ENCODE results near the gene LGALS14.
"Not testable (repeated sequence)": the region's sequence is repeated elsewhere in the genome, so short reads cannot be mapped to it uniquely, and the experiment has no call there.

LGALS14 gene

GRCh38 chr19:39696387-39696786 lies 7.9 kb upstream of the LGALS14 start:
- no peak for DNase-seq

- DNase-seq = no peak
These were observed 5.7 kb upstream of the LGALS14 start for GRCh38 chr19:39698535-39698934.

GRCh38 chr19:39701291-39701690 lies 3.0 kb upstream of the LGALS14 start:
- DNase-seq = no peak

GRCh38 chr19:39705578-39706188 lies 1.4 kb downstream of the LGALS14 start:
- peak; percentile 17 for DNase-seq

GRCh38 chr19:39708594-39708993 lies 4.3 kb downstream of the LGALS14 start:
- no peak for DNase-seq

GRCh38 chr19:39709026-39709872 lies 5.0 kb downstream of the LGALS14 start:
- no peak for DNase-seq

- DNase-seq = no peak
These were observed 6.1 kb downstream of the LGALS14 start for GRCh38 chr19:39710333-39710890.

- not testable (repeated sequence) for DNase-seq
These were observed 15.9 kb downstream of the LGALS14 start for GRCh38 chr19:39720144-39720543.

- DNase-seq = no peak
These were observed 21.7 kb downstream of the LGALS14 start for GRCh38 chr19:39725995-39726394.

GRCh38 chr19:39727070-39727800 lies 23.0 kb downstream of the LGALS14 start:
- no peak for DNase-seq

- DNase-seq = no peak
These were observed 23.8 kb downstream of the LGALS14 start for GRCh38 chr19:39728040-39728439.

GRCh38 chr19:39729594-39729993 lies 25.3 kb downstream of the LGALS14 start:
- DNase-seq = no peak

GRCh38 chr19:39731685-39732084 lies 27.4 kb downstream of the LGALS14 start:
- DNase-seq = no peak

- no peak for DNase-seq
These were observed 29.6 kb downstream of the LGALS14 start for GRCh38 chr19:39733841-39734240.

- no peak for DNase-seq
These were observed 31.4 kb downstream of the LGALS14 start for GRCh38 chr19:39735688-39736087.

GRCh38 chr19:39736088-39736487 lies 31.8 kb downstream of the LGALS14 start:
- peak; percentile 5 for DNase-seq

- peak; percentile 3 for DNase-seq
These were observed 33.1 kb downstream of the LGALS14 start for GRCh38 chr19:39737351-39737750.

GRCh38 chr19:39737891-39738290 lies 33.6 kb downstream of the LGALS14 start, which contains the start of gene CLC:
Gene CLC (minus strand): TSS chr19:39738029. CDS start chr19:39737952, 77 bp downstream.
- DNase-seq = no peak

- DNase-seq = no peak
These were observed 34.5 kb downstream of the LGALS14 start for GRCh38 chr19:39738814-39739213.

GRCh38 chr19:39740395-39740794 lies 36.1 kb downstream of the LGALS14 start:
- no peak for DNase-seq

- DNase-seq = no peak
These were observed 41.4 kb downstream of the LGALS14 start for GRCh38 chr19:39745643-39746042.

- DNase-seq = no peak
These were observed 42.7 kb downstream of the LGALS14 start for GRCh38 chr19:39746836-39747529.

GRCh38 chr19:39749981-39750380 lies 45.7 kb downstream of the LGALS14 start:
- no peak for DNase-seq
